ENCODE results near the gene SCPEP1.

The SCPEP1 gene

GRCh38 chr17:57044976-57045867, 67.3 kb downstream of the SCPEP1 start:
- DNase-seq = no peak

GRCh38 chr17:57045868-57046704, 68.2 kb downstream of the SCPEP1 start:
- no peak for DNase-seq

GRCh38 chr17:57046749-57047148, 68.8 kb downstream of the SCPEP1 start:
- DNase-seq = no peak

- DNase-seq = no peak
Measured at GRCh38 chr17:57048096-57048495, 70.2 kb downstream of the SCPEP1 start.

GRCh38 chr17:57050306-57050705, 72.4 kb downstream of the SCPEP1 start:
- DNase-seq = no peak

GRCh38 chr17:57051886-57052361, 74.0 kb downstream of the SCPEP1 start:
- DNase-seq = no peak

Measured in NCI-H1048 (cell line).